MCF 10A (cell line): ENCODE measurements around the gene RAP1GDS1. TPM values are rescaled to one million over a fixed set of nuclear protein-coding genes. Genes with fewer than 3 reads are reported as not detected.

ENCODE experiments used
- BruUV-seq: library from RNA; stranded (reverse); fragments of 400-500 nt; replicated peaks from 2 replicates; lab custom pipeline; 2021; lab: Mats Ljungman, UMichigan
- CTCF ChIA-PET: fragments of 300-600 bp; sonication (Branson Sonifier 250); formaldehyde crosslinking; extraction: SDS; loops from one replicate; lab custom pipeline; 2021; ENCODE audit warnings: antibody characterized with exemption, inconsistent platforms; lab: Yijun Ruan, JAX
- POLR2A ChIA-PET: fragments of 300-600, 350-650 bp; sonication (Branson Sonifier 250); formaldehyde crosslinking; extraction: SDS; loops from one replicate; lab custom pipeline; 2020; ENCODE audit warnings: antibody characterized with exemption, inconsistent platforms; lab: Yijun Ruan, JAX
- DNase-seq: peaks from one replicate; pipeline ENCODE4 v3.0.0-alpha.2; 2018; ENCODE audit not compliant: unreplicated experiment
- H3K27ac Mint-ChIP-seq: one replicate; pipeline ENCODE4 v1.8.0; 2022; ENCODE audit warnings: mild to moderate bottlenecking, low read depth, mixed read lengths; ENCODE audit not compliant: unreplicated experiment
- H3K27me3 Mint-ChIP-seq: one replicate; pipeline ENCODE4 v1.8.0; 2022; ENCODE audit warnings: mixed read lengths; ENCODE audit not compliant: insufficient read depth, unreplicated experiment
- H3K36me3 Mint-ChIP-seq: one replicate; pipeline ENCODE4 v1.8.0; 2022; ENCODE audit warnings: mild to moderate bottlenecking, moderate library complexity, mixed read lengths; ENCODE audit not compliant: insufficient read depth, unreplicated experiment
- H3K4me1 Mint-ChIP-seq: one replicate; pipeline ENCODE4 v1.8.0; 2022; ENCODE audit warnings: mixed read lengths; ENCODE audit not compliant: insufficient read depth, unreplicated experiment
- H3K4me3 Mint-ChIP-seq: one replicate; pipeline ENCODE4 v1.8.0; 2022; ENCODE audit warnings: mild to moderate bottlenecking, moderate library complexity, mixed read lengths; ENCODE audit not compliant: unreplicated experiment
- H3K9me3 Mint-ChIP-seq: one replicate; pipeline ENCODE4 v1.8.0; 2022; ENCODE audit warnings: mixed read lengths; ENCODE audit not compliant: unreplicated experiment
- intact Hi-C: fragments of 100-400 bp; cut with micrococcal nuclease; formaldehyde crosslinking; loops from 2 replicates; pipeline ENCODE4 v1.14.1; 2022
- total RNA-seq: library from RNA; stranded (reverse); gene quantifications from 2 replicates; pipeline ENCODE4 v1.2.3, GENCODE V29; 2022
- TF ChIP-seq, protein P1 (sequence below): fragments of 200-600 bp; IDR thresholded peaks from one replicate; pipeline ENCODE4 v1.8.0; 2022; ENCODE audit warnings: antibody characterized with exemption, mild to moderate bottlenecking; ENCODE audit not compliant: unreplicated experiment

The RAP1GDS1 gene
- total RNA-seq, 1 experiment from 2014 or later: 68.9 TPM

DNA sequence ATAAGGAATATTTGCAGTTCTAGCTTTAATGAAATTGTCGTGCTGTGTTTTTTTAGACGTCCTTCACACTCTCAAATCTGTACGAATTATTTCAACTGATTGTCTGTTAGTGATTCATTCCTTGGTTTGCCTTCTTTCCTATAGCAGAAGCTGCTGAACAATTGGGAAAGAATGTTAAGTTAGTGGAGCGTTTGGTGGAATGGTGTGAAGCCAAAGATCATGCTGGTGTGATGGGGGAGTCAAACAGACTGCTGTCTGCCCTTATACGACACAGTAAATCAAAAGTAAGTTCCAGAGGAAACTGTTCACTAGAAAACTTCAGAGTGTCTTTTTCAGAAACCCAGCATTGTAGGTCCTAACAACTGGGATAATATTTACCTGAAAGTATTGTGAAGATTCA, 159.9 kb downstream of the RAP1GDS1 start:
- H3K9me3 Mint-ChIP-seq: peaks cover 4% of the 10 kb centered on the region
- H3K4me1 Mint-ChIP-seq: no peaks in the 10 kb centered on the region
- TF ChIP-seq, protein P1, sequence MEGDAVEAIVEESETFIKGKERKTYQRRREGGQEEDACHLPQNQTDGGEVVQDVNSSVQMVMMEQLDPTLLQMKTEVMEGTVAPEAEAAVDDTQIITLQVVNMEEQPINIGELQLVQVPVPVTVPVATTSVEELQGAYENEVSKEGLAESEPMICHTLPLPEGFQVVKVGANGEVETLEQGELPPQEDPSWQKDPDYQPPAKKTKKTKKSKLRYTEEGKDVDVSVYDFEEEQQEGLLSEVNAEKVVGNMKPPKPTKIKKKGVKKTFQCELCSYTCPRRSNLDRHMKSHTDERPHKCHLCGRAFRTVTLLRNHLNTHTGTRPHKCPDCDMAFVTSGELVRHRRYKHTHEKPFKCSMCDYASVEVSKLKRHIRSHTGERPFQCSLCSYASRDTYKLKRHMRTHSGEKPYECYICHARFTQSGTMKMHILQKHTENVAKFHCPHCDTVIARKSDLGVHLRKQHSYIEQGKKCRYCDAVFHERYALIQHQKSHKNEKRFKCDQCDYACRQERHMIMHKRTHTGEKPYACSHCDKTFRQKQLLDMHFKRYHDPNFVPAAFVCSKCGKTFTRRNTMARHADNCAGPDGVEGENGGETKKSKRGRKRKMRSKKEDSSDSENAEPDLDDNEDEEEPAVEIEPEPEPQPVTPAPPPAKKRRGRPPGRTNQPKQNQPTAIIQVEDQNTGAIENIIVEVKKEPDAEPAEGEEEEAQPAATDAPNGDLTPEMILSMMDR: no peak
- no peak for DNase-seq
- no peaks in the 10 kb centered on the region for H3K27me3 Mint-ChIP-seq
- ChIA-PET CTCF (no interaction called here), POLR2A (no interaction called here)
- H3K27ac Mint-ChIP-seq: no peak overlapping the region
- no peak overlapping the region for H3K4me3 Mint-ChIP-seq
- intact Hi-C loops: no loop called here
- peaks cover 25% of the 10 kb centered on the region for H3K36me3 Mint-ChIP-seq
- BruUV-seq: no TSS peak

DNA sequence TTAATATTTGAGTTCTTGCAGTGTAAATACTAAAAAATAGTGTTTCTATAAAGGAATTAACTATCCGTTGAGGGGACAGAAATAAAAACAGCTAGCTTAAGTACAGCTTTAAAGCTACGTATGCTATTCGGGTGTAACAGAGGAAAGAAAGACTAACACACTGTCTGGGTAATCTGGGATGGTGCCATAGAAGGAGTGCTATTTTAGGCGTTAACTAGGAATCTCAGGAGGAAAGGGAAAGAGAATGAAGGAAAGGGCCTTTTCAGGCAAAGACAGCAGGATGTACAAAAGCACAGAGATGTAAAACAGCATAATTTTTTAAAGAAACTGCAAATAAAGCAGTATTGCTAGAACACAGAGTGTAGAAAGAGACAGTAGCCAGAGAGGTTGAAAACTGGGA, 161.8 kb downstream of the RAP1GDS1 start:
- no peak overlapping the region for H3K27ac Mint-ChIP-seq
- intact Hi-C loops: no loop called here
- H3K9me3 Mint-ChIP-seq: peaks cover 8% of the 10 kb centered on the region
- TF ChIP-seq, protein P1: no peak
- no TSS peak for BruUV-seq
- H3K27me3 Mint-ChIP-seq: no peaks in the 10 kb centered on the region
- H3K4me3 Mint-ChIP-seq: no peak overlapping the region
- CTCF ChIA-PET: interaction anchor here (0.6 kb wide), 1 partner anchor 44 kb away, joined by 3 read pairs; no protein-coding TSS in a partner anchor
- POLR2A ChIA-PET: no interaction called here
- peaks cover 25% of the 10 kb centered on the region for H3K36me3 Mint-ChIP-seq
- DNase-seq: no peak
- no peaks in the 10 kb centered on the region for H3K4me1 Mint-ChIP-seq

DNA sequence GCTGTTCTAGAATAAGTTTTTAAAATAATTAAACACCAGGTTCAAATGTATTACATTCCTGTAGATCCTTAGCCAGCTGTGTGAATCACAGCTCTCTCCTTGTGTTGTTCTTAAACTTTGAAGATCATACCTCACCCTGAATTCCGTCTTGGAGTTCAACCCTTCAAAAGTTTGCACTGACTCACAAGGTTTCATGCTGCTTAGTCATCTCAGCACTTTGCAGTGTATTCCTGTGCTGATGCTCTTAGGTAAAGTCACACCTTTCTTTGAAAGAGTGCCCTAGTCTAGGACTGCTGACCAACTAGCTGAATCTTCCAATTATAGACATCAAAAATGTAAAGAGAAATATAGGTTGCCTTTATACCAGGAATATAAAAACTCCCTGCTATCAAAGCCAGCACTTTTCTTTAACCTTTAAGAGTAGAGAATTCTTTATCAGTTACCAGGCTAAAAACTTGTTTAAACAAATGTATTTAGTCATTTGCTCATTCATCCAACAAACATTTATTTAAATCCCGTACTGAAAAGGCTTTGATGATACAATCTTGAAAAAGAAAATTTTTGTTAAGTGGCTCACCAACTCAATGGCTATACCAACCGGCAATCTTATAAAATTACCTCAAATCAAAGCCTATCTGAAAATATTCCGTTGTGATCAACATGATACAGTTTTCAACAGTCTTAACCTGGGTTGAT, 169.7 kb downstream of the RAP1GDS1 start:
- peaks cover 7% of the 10 kb centered on the region for H3K36me3 Mint-ChIP-seq
- no peaks in the 10 kb centered on the region for H3K27me3 Mint-ChIP-seq
- ChIA-PET CTCF (interaction anchor here (0.6 to 1.9 kb wide), 3 partner anchors 15 to 84 kb away, joined by 3 to 5 read pairs (median 3); no protein-coding TSS in a partner anchor), POLR2A (interaction anchor here (0.6 to 4.5 kb wide), 14 partner anchors 12 to 691 kb away, joined by 3 to 31 read pairs (median 3); partner anchors contain the start of genes EIF4E, RAP1GDS1 and STPG2)
- BruUV-seq: TSS peak; percentile 21
- TF ChIP-seq, protein P1: no peak
- no peak overlapping the region for H3K4me3 Mint-ChIP-seq
- DNase-seq: peak; percentile 89
- intact Hi-C loops: loop anchor here (5.0 kb wide), 1 partner anchor 169 kb away; the partner anchor contains the start of gene RAP1GDS1
- H3K27ac Mint-ChIP-seq: peak overlapping the region; percentile 73
- peaks cover 17% of the 10 kb centered on the region for H3K4me1 Mint-ChIP-seq
- H3K9me3 Mint-ChIP-seq: peaks cover 7% of the 10 kb centered on the region

DNA sequence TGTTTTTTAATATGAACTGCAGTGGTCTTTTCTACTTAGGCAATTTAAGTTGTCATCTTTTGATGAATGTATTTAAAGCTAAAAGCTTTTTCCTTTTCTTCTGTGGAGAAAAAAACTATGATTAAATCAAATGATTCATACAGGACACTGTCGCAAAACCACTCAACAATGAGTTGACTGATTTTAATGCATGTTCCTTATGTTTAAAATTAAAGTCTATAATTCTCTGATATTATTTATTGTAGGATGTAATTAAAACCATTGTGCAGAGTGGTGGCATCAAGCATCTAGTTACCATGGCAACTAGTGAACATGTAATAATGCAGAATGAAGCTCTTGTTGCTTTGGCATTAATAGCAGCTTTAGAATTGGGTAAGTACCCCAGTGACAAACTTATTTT, 172.5 kb downstream of the RAP1GDS1 start:
- Mint-ChIP-seq H3K4me1 (peaks cover 17% of the 10 kb centered on the region), H3K4me3 (no peak overlapping the region), H3K9me3 (no peaks in the 10 kb centered on the region), H3K27ac (no peak overlapping the region), H3K36me3 (peaks cover 26% of the 10 kb centered on the region), H3K27me3 (no peaks in the 10 kb centered on the region)
- BruUV-seq: no TSS peak
- TF ChIP-seq, protein P1: no peak
- DNase-seq: no peak
- intact Hi-C loops: loop anchor here (5.0 kb wide), 1 partner anchor 171 kb away; the partner anchor contains the start of gene RAP1GDS1
- ChIA-PET POLR2A (interaction anchor here (0.6 to 4.5 kb wide), 3 partner anchors 13 to 623 kb away, joined by 3 to 28 read pairs (median 20); partner anchors contain the start of gene RAP1GDS1), CTCF (interaction anchor here (0.6 to 0.8 kb wide), 2 partner anchors 10 to 63 kb away, joined by 3 read pairs; no protein-coding TSS in a partner anchor)
